Pancreas (tissue), 10 donors: ENCODE results near the gene HPCAL4. TPM values are rescaled to one million over a fixed set of nuclear protein-coding genes. Genes with fewer than 3 reads are reported as not detected.
A peak's percentile ranks its signal among the peaks of the same experiment; 100 is the strongest.

Source experiments
- ATAC-seq, 4 donors: fragments of 200-7000 bp; cut with Tn5 transposase; one replicate each; pipeline versions ENCODE4 v1.8.0 to v1.9.1; 2020; ENCODE audit warnings: mild to moderate bottlenecking in 4 of 4, moderate library complexity in 4 of 4
- DNase-seq, 6 donors: peaks; one replicate each; pipeline ENCODE4 v3.0.0-alpha.2; 2020
- FAIRE-seq: peaks from 2 replicates; lab custom pipeline; 2012; peaks lifted over from hg19 to GRCh38; lab: Jason Lieb, UNC
- H3K27ac ChIP-seq, 4 donors: fragments of 200-600 bp; sonication (generic); 1 replicate in 3 of 4; 2 replicates in 1 of 4; pipeline versions ENCODE4 v1.5.0 to v1.8.0; 2020
- H3K27me3 ChIP-seq, 4 donors: fragments of 200-600 bp; one replicate each; pipeline ENCODE4 v1.8.0; 2021
- H3K36me3 ChIP-seq, 3 donors: fragments of 200-600 bp; sonication (generic) in 1 of 3; one replicate each; pipeline versions ENCODE4 v1.5.0 to v1.8.0; 2020 to 2021
- H3K4me1 ChIP-seq, 3 donors: fragments of 200-600 bp; one replicate each; pipeline ENCODE4 v1.8.0; 2021
- H3K4me3 ChIP-seq, 4 donors: fragments of 200-600 bp; sonication (generic) in 2 of 4; one replicate each; pipeline versions ENCODE4 v1.5.0 to v1.8.0; 2020 to 2021
- H3K9me3 ChIP-seq, 4 donors: fragments of 200-600 bp; one replicate each; pipeline ENCODE4 v1.8.0; 2021
- CTCF ChIP-seq, 4 donors: fragments of 200-600 bp; sonication (generic) in 3 of 4; IDR thresholded peaks; one replicate each; pipeline versions ENCODE4 v1.5.0 to v1.8.0; 2021; ENCODE audit warnings: antibody characterized with exemption in 4 of 4
- WGBS, 2 donors: extraction: QIAGEN DNeasy Blood & Tissue Kit; methylation state at CpG; one replicate each; pipeline ENCODE4 v1.1.7; 2013; 5-methylcytosine and 5-hydroxymethylcytosine counted together
- intact Hi-C, 3 donors: fragments of 100-400 bp; cut with DNase I; formaldehyde crosslinking; loops; one replicate each; pipeline versions ENCODE4 v1.11.1 to v1.14.2; 2022
- polyA plus RNA-seq, 2 donors: library from polyadenylated mRNA; stranded (reverse); fragments of 200-250 nt; gene quantifications; one replicate each; pipeline ENCODE4 v1.2.3, GENCODE V29; 2013
- total RNA-seq, 6 donors: library from RNA; stranded (reverse); fragmentation: NEBNext Ultra II Directional in 4 of 6; extraction: Animal tissue kit (Norgen Biotek cat#: 25700) in 4 of 6; gene quantifications; one replicate each; pipeline versions ENCODE4 v1.2.1 to v1.2.4, GENCODE V29; 2021 to 2023
- donor health status: healthy with polysubstance abuse.
- donor health status: DM: no; HTN: no; CAD: no; lungs with moderate emphysema.
- donor health status: DM: no; HTN: no; CAD: no.
- donor health status: control.
- donor health status: control.
- donor health status: Bipolar disorder and iron deficiency.
- donor health status: DM: yes; HTN: yes; CAD: no.
- donor health status: DM: no; HTN: no; CAD: no.
- donor health status: DM: no; HTN: no; CAD: no.
- donor health status: DM: yes; HTN: yes; CAD: no.

Gene HPCAL4
- total and polyA plus RNA-seq, 8 donors, result 0.15 to 7.8 (median 1.2) TPM

- peak overlapping the region in 2 of 4 donors; percentile 48 to 50 for H3K4me3 ChIP-seq
- peak in 3 of 4 donors; percentile 27 to 33 (median 30) for TF ChIP-seq CTCF (IDR thresholded peaks at IDR 0.05)
- FAIRE-seq, result no peak
- H3K9me3 ChIP-seq, result no peaks in the 10 kb centered on the region
- H3K4me1 ChIP-seq, result no peaks in the 10 kb centered on the region
- WGBS, 2 donors, result 36 to 46% methylated on average over 11 to 12 of the region's 12 CpGs
- H3K27me3 ChIP-seq, result no peaks in the 10 kb centered on the region
- intact Hi-C loops, result no loop called here
- DNase-seq, result peak in 1 of 6 donors; percentile 32
- H3K36me3 ChIP-seq, result no peaks in the 10 kb centered on the region
- H3K27ac ChIP-seq, result no peak overlapping the region
- ATAC-seq, result peak in 3 of 4 donors; percentile 43 to 63 (median 59)
Observed at GRCh38 chr1:39672551-39672947, 18.7 kb downstream of the HPCAL4 start.

- ATAC-seq, result peak; percentile 74 to 90 (median 87)
- no peaks in the 10 kb centered on the region for H3K9me3 ChIP-seq
- DNase-seq, result peak in 5 of 6 donors; percentile 42 to 83 (median 65)
- no peaks in the 10 kb centered on the region for H3K4me1 ChIP-seq
- FAIRE-seq, result no peak
- TF ChIP-seq CTCF (IDR thresholded peaks at IDR 0.05), result no peak
- no peaks in the 10 kb centered on the region for H3K36me3 ChIP-seq
- 2 to 3% methylated on average over 52 to 55 of the region's 55 CpGs for WGBS, 2 donors
- H3K27ac ChIP-seq, result no peak within 1 kb of the TSS
- intact Hi-C loops, result no loop called here
- no peaks in the 10 kb centered on the region for H3K27me3 ChIP-seq
- H3K4me3 ChIP-seq, result peak within 1 kb of the TSS; percentile 42 to 50 (median 46)
Observed at GRCh38 chr1:39671793-39672550, 19.3 kb downstream of the HPCAL4 start, which contains the start of gene NT5C1A. Gene NT5C1A (minus strand): TSS chr1:39672107. CDS start chr1:39672038, 69 bp downstream.

GRCh38 chr1:39671433-39671792 lies 19.8 kb downstream of the HPCAL4 start:
- TF ChIP-seq CTCF (IDR thresholded peaks at IDR 0.05), result no peak
- H3K4me3 ChIP-seq, result peak overlapping the region; percentile 42 to 50 (median 46)
- WGBS, 2 donors, result 2% methylated on average over 24 to 26 of the region's 26 CpGs
- intact Hi-C loops, result no loop called here
- no peaks in the 10 kb centered on the region for H3K4me1 ChIP-seq
- ATAC-seq (peak; percentile 51 to 72 (median 71)), FAIRE-seq (no peak), DNase-seq (peak in 5 of 6 donors; percentile 20 to 87 (median 63))
- no peak overlapping the region for H3K27ac ChIP-seq
- H3K36me3 ChIP-seq, result no peaks in the 10 kb centered on the region
- no peaks in the 10 kb centered on the region for H3K9me3 ChIP-seq
- no peaks in the 10 kb centered on the region for H3K27me3 ChIP-seq

- Histone ChIP-seq H3K9me3 (no peaks in the 10 kb centered on the region), H3K4me3 (no peak overlapping the region), H3K27me3 (no peaks in the 10 kb centered on the region), H3K27ac (no peak overlapping the region), H3K36me3 (no peaks in the 10 kb centered on the region), H3K4me1 (no peaks in the 10 kb centered on the region)
- 45 to 76% methylated on average over 1 of the region's 1 CpG for WGBS, 2 donors
- no peak for FAIRE-seq
- no peak for TF ChIP-seq CTCF (IDR thresholded peaks at IDR 0.05)
- no peak for DNase-seq
- no peak for ATAC-seq
- intact Hi-C loops, result no loop called here
Observed at GRCh38 chr1:39670689-39671088, 20.5 kb downstream of the HPCAL4 start.

- Histone ChIP-seq H3K9me3 (no peaks in the 10 kb centered on the region), H3K27ac (no peak overlapping the region), H3K36me3 (no peaks in the 10 kb centered on the region), H3K27me3 (no peaks in the 10 kb centered on the region), H3K4me3 (no peak overlapping the region), H3K4me1 (no peaks in the 10 kb centered on the region)
- DNase-seq, result peak in 1 of 6 donors; percentile 13
- FAIRE-seq, result no peak
- ATAC-seq, result no peak
- 91 to 92% methylated on average over 3 of the region's 3 CpGs for WGBS, 2 donors
- no peak for TF ChIP-seq CTCF (IDR thresholded peaks at IDR 0.05)
- intact Hi-C loops, result no loop called here
Observed at GRCh38 chr1:39668894-39669293, 22.3 kb downstream of the HPCAL4 start.
